ENCODE results near the gene MAP2K4.

The MAP2K4 gene

DNA sequence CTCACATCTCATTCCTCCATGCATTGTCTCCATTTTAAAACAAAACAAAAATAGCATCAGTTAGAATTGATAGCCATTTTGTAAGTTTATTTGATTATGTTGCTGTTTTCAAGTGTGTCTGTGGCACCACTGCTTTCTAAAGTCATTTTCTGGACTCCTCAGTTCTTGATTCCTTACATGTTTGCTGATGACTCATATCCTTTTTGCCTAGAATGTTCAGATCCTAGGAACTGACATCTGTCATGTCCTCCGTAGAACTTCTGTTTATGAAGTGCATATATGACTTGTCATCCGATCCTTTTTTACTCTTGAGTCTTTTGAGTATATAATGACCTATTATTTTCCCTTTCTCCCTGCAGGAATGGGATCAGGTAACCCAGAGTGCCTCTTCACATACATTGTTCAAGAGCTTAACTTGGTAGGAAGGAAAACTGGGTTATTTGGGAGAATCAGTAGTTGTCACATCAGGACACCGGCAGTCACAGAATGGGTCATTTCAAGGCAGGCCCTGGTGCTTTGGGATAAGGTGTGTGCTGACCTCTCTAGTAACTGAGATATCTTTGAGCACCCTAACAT, 69.2 kb downstream of the MAP2K4 start:
- no peak for DNase-seq (ENCODE audit: low spot score)

DNA sequence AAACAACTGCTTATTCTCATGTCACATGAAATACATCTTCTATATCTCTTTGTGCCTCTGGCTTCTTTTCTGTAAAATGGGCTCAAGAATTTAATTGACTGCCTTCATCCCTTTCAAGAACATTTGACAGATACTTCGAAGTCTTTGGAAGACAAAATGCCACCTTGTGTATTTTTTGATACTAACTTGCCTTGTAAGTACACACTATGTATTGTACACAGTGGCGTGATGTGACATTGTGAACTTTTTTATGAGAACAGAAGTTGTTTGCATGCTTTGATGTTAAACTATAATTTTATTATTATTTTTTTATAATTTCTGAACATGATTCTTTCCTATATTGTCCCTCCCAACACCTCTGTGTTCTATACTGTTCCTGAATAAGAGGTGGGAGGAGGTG, 73.7 kb downstream of the MAP2K4 start:
- DNase-seq (ENCODE audit: low spot score): no peak

GRCh38 chr17:12095522-12095921, 74.8 kb downstream of the MAP2K4 start:
- no peak for DNase-seq (ENCODE audit: low spot score)

DNA sequence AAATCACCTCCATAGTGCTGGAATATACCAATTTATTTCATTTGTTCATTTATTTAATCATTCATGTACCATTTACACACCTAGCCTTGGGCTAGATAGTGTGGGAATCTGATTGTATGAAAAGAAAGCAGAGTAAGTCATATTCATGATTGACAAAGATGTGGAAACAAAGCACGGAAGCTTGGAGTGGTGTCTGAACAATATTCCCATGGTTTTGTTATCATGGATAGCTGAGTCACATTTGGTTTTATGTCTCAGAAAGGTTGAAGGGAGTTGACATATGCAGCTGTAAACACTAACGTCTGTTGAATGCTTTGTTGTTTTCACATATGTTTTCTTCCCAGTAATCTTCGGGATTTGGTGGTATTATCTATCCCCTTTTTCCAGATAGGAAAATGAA, 76.6 kb downstream of the MAP2K4 start:
- DNase-seq (ENCODE audit: low spot score): no peak

DNA sequence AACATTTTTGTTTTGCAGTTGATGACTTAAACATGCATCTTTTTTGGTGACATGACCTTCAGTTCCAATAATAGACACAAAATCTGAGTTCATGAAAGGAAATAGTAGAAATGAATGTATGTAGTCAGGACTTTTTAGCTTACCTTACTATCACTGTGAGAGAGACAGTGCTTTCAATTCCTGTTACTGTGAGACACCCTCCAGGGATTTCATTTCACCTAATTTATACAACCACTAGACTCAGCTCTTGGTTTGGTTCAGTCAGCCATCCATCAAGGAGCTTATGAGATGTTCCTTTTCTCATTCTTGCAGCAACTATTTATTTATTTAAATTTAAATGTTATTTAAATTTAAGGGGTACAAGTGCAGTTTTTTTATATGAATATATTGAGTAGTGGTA, 77.9 kb downstream of the MAP2K4 start:
- DNase-seq (ENCODE audit: low spot score): no peak

DNA sequence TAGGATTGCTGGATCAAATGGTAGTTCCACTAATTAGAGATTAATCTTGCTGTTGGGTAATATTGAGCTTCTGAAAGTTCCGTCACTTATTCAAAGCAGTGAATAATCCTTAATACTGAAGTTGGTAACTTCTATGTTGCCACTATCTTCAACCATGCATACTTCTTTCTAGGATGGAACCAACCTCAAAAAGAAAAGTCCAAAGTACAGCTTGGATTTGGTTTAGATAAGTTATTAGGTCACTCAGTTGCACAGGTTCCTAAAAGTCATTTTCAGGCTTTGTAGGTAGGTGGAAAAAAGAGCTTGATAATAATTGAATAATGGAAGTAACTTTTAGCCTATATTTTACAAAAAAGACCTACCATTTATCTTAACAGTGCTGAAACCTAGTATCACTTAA, 78.7 kb downstream of the MAP2K4 start:
- no peak for DNase-seq (ENCODE audit: low spot score)

DNA sequence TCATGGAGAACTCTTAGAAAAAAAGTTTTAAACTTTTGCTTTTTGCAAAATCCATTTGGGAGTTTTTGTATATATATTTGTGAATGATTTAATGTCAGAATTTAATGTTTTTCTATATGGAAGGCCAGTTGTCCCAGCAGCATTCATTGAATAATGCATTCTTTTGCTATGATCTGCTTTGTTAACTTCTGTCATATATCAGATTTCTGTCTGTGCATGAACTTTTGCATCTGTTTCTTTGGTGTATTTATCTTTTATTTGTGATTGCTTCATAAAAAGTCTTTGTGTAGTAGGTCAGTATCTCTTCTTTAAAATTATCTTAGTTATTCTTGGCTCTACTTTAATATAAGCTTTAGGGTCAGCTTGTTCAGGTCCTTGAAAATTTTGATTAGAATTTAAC, 84.2 kb downstream of the MAP2K4 start:
- no peak for DNase-seq (ENCODE audit: low spot score)

DNA sequence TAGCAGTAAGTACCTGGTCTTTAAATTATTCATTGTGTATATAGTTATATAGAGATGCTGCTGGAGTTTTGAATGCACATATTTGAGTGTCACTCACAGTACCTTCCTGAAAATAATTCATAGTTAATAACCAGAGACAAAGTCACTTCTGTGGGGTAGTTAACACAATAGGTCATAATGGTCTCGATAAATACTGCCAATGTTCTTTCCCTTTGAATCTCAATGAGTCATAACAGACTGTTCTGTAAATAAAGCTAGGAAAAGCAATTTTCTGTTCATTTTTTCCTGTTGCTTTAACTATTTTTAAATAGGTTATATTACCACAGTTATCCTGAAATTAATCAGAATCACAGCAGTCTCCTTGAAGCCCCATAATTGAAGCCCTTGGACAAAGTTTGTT, 87.2 kb downstream of the MAP2K4 start:
- no peak for DNase-seq (ENCODE audit: low spot score)

DNA sequence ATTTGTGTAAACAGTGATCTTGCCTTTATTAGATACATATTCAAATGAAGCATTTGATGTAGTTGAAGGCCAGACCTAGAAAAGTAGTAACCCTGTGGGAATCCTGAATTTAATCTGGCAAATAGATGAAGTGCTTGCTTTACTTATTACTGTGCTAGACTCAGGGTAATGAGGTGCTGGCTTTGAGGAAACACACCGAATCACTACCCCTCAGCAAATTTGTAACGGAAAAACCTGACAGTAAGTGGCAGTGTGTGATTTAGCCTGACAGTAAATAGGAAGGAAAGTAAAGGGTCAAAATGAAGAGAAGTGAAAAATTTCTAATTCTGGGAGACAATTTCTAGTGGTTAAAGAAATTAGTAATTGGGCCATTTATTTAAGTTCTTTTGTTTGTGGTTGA, 90.2 kb downstream of the MAP2K4 start:
- no peak for DNase-seq (ENCODE audit: low spot score)

GRCh38 chr17:12113156-12113555, 92.5 kb downstream of the MAP2K4 start:
- no peak for DNase-seq (ENCODE audit: low spot score)

GRCh38 chr17:12114686-12115418, 94.2 kb downstream of the MAP2K4 start:
- no peak for DNase-seq (ENCODE audit: low spot score)

DNA sequence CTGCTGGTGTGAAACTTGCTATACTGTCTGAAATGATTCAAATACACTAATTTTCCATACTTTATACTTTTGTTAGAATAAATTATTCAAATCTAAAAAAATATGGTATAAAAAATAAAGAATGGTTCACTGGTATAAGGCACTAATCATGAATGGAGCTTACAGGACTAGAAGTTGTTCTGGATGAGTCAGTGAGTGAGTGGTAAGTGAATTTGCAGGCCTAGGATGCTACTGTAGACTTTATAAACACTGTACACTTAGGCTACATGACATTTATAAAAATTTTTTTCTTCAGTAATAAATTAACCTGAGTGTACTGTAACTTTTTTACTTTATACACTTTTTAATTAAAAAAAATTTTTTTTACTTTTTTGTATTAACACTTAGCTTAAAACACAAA, 95.5 kb downstream of the MAP2K4 start:
- DNase-seq (ENCODE audit: low spot score): no peak

GRCh38 chr17:12118617-12119016, 97.9 kb downstream of the MAP2K4 start:
- DNase-seq (ENCODE audit: low spot score): no peak

DNA sequence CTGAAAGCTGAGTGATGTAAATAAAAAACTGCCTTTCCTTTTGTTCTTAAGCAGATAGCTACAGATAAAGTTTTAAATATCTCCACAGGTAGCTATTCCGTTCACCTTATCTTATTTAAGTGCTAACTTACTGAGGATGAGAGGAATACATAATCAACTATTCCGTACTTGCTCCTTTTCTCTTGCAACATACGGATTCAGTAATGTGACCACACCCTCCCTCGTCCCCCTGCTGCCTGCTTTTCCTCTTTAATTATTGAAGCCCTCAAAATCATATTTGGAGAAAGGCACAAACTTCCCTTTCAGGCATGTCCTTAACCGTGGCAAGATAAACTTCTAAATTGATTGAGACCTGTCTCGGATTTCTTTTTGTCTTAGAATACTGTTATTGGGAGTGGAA, 101.4 kb downstream of the MAP2K4 start:
- DNase-seq (ENCODE audit: low spot score): no peak

- DNase-seq (ENCODE audit: low spot score): no peak
Observed at GRCh38 chr17:12127177-12127576, 106.5 kb downstream of the MAP2K4 start.

- DNase-seq (ENCODE audit: low spot score): no peak
Observed at GRCh38 chr17:12127667-12128066, 107.0 kb downstream of the MAP2K4 start.

GRCh38 chr17:12128946-12129345, 108.3 kb downstream of the MAP2K4 start:
- no peak for DNase-seq (ENCODE audit: low spot score)

DNA sequence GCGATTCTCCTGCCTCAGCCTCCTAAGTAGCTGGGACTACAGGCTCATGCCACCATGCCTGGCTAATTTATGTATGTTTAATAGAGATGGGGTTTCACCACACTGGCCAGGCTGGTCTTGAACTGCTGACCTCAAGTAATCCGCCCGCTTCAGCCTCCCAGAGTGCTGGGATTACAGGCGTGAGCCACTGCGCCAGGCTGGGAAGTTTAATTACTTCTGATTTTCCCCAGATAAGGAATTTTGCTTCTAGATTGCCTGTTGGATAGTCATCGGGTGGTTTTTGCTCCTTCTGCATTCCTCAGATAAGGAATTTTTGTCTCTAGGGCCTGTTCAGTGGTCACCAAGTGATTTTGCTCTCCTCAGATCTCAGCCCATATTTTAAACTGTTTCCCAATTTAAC, 112.5 kb downstream of the MAP2K4 start:
- no peak for DNase-seq (ENCODE audit: low spot score)

DNA sequence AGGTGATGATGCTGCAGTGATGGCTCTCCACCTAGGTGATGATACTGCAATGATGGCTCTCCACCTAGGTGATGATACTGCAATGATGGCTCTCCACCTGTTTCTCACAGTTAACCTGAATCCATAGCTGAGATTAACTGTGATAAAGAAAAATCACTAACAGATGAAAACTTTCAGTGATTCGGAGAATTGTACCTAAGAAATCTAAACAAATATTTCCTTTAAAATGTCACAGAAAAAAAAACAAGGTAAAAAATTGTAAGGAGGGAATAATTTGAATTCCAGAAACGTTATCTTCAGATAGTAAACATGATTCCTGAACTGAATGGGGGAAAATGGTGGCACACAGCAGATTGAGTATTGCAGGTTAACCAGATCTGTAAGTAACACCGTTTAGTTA, 113.4 kb downstream of the MAP2K4 start:
- DNase-seq (ENCODE audit: low spot score): no peak

DNA sequence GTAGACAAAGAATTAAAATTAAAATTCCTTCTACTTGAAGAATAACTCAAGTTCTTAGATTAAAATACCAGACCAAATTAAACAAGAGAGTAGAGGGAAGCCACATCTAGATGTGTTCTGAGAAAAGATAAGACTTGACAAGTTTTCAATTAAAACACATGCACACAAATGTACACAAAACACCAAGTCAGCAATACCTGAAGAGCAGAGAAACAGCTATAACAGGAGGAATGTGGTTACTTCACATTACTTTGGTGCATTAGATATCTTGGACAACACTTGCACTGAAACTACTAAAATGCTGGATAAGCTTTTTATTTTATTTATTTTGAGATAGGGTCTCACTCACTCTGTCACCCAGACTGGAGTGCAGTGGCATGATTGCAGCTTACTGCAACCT, 113.9 kb downstream of the MAP2K4 start:
- no peak for DNase-seq (ENCODE audit: low spot score)

DNA sequence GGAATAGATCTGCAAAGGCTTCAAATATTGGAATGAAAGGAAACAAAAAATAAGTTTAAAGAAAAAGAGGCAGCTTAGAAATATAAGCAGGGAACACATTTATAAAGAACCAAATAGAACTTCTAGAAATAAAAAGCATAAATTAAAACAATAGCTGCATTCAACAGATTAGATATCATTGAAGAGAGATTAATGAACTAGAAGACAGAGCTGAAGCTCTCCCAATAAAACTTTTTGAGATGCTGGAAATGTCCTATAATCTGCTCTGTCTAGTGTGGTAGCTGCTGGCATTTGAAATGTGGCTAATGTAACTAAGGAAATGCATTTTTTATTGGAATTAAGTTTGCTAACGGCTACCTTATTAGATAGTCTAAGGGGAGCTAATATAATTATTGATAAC, 115.6 kb downstream of the MAP2K4 start:
- no peak for DNase-seq (ENCODE audit: low spot score)

GRCh38 chr17:12136646-12137045, 116.0 kb downstream of the MAP2K4 start:
- no peak for DNase-seq (ENCODE audit: low spot score)

DNA sequence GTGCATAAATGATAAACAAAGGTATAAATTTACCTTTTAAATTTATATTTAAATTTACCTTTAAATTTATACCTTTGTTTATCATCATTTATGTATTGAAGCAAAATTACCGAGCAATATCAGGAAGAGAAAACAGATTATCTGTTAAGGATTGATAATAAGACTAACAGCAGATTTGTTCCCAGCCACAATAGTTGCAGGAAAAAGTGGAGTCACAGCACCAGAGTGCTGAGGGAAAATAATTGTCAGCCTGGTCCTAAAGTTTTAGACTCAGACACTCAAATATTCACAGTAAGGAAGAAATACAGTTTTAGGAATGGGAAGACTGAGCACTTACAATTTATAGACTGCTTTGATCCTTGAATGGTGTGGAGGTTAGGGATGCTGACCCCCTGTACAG, 117.2 kb downstream of the MAP2K4 start:
- DNase-seq (ENCODE audit: low spot score): no peak

DNA sequence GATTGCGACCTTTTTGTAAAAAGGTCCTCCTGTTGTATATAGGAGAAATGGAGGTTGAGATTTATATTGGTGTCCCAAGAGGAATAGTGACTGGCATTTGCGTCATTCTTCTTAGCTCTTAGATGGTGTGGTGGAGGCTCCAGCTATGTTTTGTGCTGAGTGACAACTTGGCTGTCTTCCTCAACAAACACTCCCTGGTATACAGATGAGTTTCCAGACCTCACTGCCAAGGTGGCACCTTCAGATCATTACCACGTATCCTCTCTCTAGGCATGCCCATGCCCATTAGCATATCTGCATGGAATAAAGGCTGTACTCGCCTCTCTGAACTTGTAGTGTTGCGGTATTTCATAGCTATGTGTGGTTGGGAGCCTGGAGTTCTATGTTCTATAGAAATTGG, 120.0 kb downstream of the MAP2K4 start:
- no peak for DNase-seq (ENCODE audit: low spot score)
